NCI-H446 treated with DMSO at 0.1 percent for 48 hours (cell line): ENCODE data around the gene TMEM203.
A peak's percentile ranks its signal among the peaks of the same experiment; 100 is the strongest.

ENCODE experiments used
- DNase-seq: peaks from one replicate; lab custom pipeline; 2025; lab: John Stamatoyannopoulos, UW

Gene TMEM203

DNA sequence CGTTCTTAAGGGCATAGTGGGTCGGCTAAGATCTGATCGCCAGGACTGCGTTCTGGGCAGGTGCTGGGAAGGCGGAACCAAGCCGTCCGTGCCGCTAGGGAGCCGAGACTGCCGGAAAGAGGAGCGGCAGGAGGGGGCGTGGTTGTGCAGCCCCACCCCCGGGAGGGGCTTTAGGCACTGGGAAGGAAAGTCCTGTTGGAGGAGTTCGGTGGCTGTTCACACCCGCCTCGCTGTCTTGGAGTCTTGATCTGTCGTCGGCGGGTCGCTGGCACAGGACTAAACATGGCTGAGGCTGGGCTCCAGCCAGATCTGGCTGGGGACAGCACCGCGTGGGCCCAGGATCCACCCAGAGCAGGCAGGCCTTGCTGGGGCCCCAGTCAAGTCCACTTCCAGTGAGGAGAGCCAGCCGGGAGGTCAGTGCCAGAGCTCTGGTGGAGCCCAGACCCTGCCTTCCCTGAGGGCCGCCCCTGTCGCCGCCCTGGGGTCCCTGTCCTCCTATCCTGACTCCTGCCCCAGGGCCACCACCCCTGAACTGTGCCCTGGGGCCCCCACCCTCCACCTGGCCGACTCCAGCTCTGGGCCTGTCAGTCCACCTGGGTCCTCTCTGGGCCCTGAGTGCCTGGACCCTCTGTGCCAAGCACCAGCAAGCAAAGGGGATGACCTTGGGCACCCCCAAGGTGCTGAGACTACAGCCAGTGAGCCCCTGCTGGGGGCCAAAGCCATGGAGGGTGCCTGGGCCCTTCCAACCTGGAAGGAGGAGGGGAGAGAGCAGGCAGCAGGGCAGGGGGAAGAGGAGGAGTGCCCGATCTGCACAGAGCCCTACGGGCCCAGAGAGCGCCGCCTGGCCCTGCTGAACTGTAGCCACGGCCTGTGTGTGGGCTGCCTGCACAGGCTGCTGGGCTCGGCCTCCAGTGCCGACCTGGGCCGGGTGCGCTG, 12.1 kb upstream of the TMEM203 start:
- no peak for DNase-seq

DNA sequence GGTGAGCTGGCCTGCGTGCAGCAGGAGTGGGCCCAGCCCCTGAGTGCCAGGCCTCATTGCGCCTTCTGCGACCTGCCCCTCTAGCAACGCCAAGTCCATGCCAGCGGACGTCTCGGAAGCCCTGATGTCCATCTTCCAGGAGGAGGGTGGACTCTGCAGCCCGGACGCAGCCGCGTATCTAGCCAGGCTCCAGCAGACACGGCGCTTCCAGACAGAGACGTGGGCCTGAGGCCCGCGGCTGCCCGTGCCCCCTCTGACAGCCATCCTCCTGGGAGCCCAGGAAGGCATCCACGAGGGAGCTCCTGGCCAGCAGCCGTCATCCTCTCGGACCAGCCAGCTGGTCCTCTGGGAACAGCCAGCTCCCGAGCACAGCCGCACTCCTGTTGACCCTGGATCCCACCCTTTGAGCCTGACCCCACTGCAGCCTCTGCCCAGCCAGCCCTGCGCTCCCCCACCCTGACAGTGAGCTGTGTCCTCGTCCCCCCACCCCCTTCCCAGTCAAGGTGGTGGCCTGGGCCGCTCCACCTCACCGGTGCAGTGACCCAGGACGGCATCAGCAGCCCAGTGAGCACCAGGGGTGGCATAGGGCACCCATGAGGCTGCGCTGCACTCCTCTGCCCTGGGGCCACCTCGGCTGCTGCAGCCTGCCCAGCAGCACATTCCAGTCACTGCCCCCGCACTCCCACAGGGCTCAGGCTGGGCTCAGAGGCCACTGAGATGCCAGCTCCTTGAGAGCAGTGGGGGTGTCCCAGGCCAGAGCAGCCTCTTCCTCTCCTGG, 10.9 kb upstream of the TMEM203 start:
- no peak for DNase-seq

DNA sequence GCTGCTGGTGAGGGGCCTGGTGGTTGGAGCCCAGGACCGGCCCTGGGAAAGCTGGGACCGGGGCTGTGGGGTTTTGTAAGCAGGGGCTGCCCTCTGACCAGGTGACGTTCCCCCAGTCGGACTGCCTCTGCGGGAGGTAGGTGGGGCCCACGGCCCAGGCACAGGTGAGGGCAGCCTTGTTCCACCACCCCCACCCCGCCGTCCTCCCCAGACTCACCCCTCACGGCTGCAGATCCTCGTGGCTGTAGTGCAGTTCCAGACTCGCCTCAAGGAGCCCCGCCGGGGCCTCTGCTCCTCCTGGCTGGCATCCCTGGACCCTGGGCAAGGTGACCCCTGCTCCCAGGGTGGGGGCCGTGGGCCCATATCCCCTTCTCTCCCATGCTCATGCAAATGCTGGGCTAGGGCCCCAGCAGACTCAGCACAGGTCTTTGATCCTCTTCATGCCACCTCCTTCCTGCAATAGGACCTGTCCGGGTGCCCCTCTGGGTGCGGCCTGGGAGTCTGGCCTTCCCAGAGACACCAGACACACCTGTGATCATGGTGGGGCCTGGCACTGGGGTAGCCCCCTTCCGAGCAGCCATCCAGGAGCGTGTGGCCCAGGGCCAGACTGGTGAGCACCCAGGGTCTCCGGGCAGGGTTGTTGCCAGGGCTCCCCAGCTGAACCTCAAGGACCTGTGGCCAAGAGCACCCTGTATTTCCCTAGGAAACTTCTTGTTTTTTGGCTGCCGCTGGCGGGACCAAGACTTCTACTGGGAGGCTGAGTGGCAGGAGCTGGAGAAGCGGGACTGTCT, 9.9 kb upstream of the TMEM203 start:
- DNase-seq = no peak

DNA sequence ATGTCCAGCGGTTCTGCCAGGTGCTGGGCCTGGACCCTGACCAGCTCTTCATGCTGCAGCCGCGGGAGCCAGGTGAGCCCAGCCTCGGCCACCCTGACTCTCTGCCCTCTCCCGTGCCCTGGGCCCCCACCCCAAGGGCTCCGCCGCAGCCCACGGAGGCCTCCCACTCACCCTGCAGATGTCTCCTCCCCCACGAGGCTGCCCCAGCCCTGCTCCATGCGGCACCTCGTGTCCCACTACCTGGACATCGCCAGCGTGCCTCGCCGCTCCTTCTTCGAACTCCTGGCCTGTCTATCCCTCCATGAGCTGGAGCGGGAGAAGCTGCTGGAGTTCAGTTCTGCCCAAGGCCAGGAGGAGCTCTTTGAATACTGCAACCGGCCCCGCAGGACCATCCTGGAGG, 9.2 kb upstream of the TMEM203 start:
- DNase-seq = no peak

DNA sequence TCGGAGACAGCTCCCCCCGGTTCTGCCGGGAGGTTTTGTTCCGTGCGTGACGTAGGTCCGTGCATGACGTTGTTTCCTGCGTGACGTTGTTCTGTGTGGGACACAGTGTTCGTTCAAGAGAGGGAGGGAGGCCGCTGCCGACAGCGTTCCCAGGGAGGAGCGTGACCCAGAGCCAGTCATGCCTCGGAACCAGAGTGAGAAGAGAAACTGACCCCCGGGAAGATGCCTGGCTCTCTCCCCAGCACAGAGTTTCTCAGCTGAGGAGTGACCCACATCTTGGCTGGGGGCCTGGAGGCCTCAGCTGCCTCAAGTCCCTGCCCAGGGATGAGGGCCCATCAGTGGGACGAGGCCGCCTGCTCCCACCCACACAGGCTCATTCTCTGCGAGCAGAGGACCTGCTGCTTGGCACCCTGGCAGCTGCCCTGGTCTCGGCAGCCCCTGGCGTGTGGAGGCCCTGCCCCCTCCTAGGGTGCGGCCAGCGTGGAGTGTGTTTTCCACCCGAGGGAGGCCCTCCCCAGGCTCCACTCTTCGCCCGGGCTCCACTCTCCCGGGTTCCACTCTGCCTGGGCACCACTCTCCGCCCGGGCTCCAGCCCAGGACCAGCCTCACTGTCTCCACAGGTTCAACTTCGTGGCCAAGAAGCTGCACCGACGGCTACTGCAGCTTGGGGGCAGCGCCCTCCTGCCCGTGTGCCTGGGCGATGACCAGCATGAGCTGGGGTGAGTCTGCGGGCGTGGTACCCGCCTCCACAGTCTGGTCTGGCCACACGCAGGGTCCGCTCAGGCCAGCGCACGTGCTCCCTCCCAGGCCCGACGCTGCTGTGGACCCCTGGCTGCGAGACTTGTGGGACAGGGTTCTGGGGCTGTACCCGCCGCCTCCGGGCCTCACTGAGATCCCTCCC, 8.0 kb upstream of the TMEM203 start:
- no peak for DNase-seq

DNA sequence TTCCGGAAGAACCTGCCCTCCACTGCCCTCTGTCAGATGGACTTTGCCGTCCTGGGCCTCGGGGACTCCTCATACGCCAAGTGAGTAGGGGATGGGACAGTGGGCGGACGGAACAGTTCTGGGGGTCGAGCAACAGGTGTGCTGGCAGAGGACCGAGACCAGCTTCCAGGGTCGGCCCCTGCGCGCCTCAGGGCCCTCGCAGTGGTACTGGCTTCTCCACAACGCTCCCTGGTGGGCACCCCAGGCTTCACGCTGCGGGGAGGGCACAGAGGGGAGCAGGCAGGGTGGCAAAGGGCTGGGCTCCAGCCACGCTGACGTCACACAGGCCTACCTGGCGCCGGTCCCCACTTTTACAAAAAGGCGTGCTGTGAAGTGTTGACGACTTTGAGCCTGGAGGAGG, 7.1 kb upstream of the TMEM203 start:
- DNase-seq = no peak

DNA sequence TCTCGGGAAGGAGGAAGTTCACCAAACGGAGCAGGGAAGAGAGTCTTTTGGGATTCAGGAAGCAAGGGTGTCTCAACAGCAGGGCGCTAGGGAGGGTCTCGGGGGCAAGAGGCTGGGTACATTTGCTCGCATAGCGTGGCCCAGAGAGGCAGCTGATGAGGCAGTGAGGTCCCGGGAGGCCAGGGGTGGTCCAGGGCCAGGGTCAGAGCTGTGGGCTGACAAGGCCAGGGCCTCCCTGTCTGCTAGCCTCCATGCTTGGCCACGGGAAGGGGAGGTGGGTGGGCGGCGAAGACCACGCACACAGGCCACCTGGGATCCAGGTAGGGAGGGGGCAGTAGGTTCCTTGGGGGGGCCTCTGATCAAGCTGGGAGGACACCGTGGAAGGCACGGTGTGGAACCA, 6.1 kb upstream of the TMEM203 start:
- DNase-seq = no peak

DNA sequence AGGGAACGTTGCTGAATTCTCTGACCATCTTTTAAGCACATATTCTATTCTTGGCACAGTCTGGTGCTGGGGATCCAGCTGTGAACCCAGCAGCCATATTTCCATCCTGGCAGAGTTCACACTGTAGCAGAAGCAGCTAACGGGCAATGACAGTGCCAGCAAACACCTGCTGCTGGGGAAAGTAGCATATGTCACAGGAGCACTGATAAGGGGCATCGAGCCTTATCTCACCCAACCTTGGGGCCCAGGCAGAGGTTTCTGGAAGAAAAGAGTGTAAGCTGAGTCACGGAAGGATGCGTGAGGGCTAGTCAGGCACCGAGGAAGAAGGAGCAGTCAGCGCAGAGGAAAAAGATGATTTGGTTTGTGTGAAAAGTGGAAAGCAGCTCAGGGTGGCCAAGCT, 1.2 kb upstream of the TMEM203 start:
- DNase-seq = no peak

DNA sequence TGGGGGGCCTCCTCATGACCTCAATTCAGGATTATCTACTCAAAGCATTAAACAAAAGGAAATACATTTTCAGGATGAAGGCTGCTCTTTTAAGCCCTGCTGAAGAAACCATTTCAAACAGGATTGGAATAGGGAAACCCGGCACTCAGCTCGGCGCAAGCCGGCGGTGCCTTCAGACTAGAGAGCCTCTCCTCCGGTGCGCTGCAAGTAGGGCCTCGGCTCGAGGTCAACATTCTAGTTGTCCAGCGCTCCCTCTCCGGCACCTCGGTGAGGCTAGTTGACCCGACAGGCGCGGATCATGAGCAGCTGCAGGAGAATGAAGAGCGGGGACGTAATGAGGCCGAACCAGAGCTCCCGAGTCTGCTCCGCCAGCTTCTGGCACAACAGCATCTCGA, 720 bp downstream of the TMEM203 start:
- no peak for DNase-seq

DNA sequence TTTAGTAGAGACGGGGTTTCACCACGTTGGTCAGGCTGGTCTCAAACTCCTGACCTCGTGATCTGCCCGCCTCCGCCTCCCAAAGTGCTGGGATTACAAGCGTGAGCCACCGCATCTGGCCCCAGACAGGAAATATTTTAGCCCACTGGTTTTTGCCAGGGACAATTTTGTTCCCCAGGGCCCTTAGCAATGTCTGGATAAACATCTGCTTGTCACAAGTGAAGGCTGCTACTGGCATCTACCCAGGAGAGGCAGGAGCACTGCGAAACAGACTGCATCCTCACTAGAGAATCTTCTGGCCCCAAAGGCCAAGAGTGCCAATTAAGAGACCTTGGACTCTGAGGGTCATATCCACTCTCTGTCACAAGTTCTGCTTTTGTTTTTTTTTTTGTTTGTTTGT, 2.5 kb downstream of the TMEM203 start:
- no peak for DNase-seq

DNA sequence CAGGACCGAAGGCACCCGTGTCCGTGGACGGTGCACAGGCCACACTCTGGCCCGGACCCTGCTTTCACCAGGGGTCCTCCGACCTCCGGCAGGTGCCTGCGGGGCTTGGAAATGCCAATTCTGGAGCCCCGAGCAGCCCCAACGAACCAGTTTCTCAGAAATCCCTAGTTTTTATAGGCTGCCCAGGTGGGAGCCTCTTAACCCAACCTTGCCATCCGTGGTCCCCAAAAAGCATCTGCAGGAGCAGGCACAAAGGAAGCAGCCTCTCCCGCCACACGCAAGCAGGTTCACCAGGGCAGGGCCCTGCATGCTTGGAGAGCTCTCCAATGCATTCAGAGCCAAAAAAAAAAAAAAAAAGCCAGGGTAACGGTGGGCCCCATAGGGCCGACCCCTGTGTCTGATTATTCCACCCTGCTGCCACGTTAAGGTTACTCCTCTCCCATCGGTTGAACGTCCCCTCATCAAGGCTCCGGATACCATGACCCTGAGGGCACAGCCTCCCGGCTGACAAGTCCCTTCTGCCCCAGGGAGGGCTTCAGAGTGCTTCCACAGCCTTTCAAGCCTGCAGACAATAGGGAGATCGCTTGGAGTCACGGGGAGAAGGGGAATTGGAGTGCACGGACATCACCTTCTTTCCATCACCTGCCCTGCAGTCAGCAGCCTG, 4.1 kb downstream of the TMEM203 start:
- DNase-seq = no peak

DNA sequence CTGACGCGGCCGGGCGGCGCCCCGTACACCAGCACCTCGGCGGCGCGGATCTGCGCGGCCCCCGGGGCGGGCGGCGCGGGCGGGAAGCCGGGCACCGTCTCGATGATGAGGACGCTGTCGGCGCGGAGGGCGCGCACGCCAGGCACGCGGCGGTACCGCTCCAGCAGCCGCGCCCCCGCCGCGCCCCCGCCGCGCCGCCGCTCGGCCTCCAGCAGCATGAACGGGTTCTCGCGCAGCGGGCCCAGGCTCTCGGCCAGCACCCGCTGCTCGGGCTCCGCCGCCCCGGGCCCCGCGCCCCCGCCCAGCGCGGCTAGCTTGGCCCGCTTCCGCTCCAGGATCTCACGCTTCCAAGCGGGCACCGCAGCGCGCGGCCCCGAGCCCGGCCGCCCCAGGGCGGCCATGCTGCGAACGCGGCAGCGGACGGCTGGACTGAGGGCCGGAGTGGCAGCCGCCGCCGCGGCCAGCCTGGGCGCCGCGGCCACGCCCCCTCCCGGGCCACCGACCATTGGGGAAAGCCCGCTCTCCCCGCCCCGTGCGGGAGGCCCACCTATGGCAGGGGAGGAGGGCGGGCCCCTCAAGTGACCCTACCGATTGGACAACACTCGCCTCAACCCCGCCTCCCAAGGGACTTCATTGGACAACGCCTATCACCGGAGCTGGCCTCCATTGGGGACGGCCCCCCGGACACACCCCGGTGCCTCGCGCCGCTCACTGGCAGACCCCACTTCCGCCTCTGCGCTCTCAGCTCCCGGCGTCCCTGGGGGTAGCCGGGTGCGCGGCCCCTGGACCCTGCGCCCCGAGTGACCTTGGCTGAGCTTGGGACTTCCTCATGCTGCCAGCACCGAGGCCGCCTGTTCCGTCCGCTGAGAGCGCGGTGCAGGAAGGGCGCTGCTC, 4.9 kb downstream of the TMEM203 start, which contains the start of gene TPRN:
TPRN (minus strand) TSS at position 431 of the 894 bp plus-strand sequence; CDS start at position 401, 30 bp downstream.
- DNase-seq = peak; percentile 94

DNA sequence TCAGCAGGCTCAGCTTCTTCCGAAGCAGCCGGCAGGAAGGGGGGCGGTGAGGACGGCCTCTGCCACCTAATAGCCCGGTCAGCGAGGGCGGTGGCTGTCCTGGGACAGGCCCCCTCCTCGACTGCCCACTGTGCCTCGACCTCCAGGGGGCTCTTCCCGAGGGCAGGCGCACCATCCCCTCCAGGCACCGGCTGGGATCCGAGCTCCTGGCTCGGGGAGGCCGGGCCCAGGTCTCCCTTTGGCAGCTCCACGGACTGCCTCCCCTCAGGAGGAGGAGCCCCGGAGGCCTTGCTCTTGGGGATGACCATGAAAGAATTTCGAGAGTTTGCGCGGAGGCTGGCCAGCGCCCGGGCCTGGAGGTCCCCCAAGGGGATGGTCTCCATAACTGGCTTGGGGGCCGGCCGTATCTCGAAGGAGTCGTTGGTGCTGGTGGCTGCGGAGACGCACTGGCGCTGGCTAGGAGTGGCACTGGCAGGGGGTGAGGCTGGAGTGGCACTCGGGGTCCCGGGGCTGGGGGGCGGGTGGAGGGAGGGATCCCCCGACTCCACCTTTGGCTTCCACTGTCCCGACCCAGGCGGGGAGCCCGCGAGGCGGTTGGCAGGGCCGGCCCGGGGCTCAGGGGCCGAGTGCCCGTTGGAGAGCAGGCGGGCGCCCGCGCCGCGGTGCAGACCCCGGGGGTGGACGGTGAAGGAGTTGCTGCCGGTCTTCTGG, 5.9 kb downstream of the TMEM203 start:
- DNase-seq = no peak

DNA sequence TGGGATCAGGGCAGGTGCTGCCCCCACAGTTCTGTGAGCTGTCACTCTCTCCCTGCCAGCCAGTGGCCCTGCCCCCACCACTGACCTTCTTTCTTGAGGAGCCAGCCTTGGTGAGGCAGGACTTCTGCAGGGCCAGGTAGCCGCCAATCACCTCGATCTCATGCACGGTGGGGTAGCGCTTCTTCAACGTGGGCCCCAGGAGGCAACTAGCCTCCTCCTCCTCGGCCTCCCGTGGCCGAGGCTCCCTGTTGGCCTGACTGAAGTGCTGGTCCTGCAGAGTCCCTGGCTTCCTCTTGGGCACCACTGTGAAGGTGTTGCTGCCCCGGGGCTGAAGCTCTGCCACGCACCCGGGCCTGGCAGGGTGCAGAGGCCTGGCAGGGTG, 6.6 kb downstream of the TMEM203 start:
- no peak for DNase-seq

DNA sequence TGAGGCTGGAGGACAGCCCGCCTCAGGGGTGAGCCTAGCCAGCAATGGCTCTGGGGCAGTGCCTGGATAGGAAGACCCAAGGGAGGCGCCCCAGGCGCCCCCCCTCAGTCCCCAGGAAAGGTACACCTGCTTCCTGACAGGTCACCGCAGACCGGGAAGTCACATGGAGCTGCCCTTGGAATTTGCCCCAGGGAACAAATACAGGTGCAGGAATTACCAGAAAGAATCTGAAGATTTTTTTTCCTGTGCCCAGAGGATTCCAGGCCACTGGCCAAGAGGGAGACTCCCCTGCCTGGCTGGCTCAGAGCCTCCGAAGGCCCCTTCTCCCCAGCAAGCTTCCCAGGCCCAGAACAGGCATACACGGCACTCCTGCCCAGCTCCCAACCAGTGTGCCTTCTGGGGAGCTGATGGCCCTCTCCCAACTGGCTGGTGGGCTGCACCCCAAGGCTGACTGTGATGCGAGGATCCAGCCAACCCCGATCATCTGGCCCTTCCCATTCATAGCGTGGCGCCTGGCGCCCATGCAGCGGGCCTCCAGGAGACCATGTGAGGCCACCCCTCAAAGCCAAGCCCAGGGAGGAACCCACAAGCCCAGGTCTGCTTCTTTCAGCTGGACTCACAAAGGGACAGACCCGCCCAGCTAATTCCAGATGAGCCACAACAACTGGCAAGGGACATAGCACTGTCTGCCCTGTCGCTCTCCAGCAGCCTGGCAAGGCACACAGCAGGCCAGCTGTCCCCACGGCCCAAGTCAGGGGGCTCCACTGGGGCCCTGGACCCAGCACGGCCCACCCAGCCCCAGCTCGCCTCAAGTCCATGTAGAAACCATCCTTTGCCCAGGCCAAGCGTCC, 7.2 kb downstream of the TMEM203 start:
- DNase-seq = no peak

DNA sequence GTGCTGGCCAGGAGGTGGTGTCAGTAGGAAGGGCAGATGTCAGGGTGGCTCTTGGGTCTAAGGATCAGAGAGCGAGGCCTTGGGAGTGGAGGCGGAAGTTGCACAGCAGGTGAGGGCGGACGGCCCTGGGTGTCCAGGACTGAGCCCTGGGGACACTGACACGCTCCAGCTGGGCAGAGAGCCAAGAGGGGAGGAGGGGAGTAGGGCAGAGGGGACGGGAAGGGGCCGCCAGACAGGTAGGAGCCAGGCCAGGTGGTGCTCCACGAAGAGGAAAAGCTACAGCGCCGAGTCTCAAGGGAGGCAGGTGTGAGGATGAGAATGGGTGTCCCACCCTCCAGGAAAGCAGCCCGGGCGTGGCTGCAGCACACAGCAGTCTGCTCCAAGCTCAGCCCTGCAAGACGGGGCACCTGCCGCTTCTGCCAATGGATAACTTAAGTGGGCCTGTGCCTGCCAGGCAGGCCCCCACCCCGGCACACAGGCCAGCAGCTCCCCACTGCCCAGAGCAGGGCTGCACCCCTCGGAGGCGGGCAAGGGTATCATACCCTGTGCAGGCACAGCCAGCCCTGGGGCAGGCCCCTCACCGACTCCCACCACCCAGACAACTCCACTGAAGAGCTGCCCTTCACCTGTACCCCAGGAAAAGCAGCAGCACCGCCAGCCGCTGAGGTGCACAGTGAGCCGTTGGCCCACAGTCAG, 9.8 kb downstream of the TMEM203 start:
- DNase-seq = no peak

DNA sequence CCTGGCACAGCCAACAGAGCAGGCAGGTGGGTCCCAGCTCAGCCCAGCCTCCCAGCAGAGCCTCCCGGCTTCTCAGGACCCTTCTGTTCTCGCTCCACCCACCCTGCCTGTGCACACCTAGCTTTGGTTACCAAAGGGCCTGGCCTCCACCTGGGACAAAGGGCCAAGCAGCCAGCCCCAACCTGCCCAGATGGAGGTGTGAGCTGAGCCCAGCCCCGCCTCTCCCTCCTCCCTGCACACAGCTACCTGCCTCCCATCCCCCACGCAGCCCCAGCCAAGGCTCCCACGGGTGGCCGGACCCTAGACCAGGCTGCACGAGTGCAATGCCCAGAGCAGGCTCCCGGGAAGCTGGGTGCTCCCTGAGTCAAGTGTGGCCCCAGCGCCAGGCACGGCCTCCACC, 10.5 kb downstream of the TMEM203 start:
- no peak for DNase-seq
